SK-N-SH (cell line): ENCODE results near the gene ANKH.

ENCODE experiments used
- CTCF ChIP-seq: fragments of 200-600 bp; sonication (generic); IDR thresholded peaks from 2 replicates; pipeline ENCODE4 v1.6.1; 2017; ENCODE audit warnings: antibody characterized with exemption, mild to moderate bottlenecking, moderate library complexity
- EP300 ChIP-seq, 2 experiments: IDR thresholded peaks; 2 replicates each; pipeline versions ENCODE4 v1.4.0 to v1.6.1; 2012; ENCODE audit warnings: borderline replicate concordance in 1 of 2, low read depth in 1 of 2, low read length in 1 of 2
- EZH2phosphoT487 ChIP-seq: fragments of 200-600 bp; sonication (generic); IDR thresholded peaks from 2 replicates; pipeline ENCODE4 v1.6.1; 2017; ENCODE audit warnings: low read depth, mixed run types, mild to moderate bottlenecking, antibody characterized with exemption, moderate library complexity, borderline replicate concordance
- GABPA ChIP-seq: IDR thresholded peaks from 2 replicates; pipeline ENCODE4 v1.4.0; 2012; ENCODE audit warnings: low read depth, mild to moderate bottlenecking
- JUND ChIP-seq: IDR thresholded peaks from 2 replicates; pipeline ENCODE4 v1.4.0; 2012
- POLR2AphosphoS5 ChIP-seq: IDR thresholded peaks from 2 replicates; pipeline ENCODE4 v1.6.1; 2012; ENCODE audit warnings: low read depth, low read length
- RFX5 ChIP-seq: IDR thresholded peaks from 2 replicates; pipeline ENCODE4 v1.6.1; 2012; ENCODE audit warnings: mild to moderate bottlenecking, improper control_type of control experiment, low read length
- TCF12 ChIP-seq: IDR thresholded peaks from 2 replicates; pipeline ENCODE4 v1.4.0; 2012
- YY1 ChIP-seq: IDR thresholded peaks from 2 replicates; pipeline ENCODE4 v1.4.0; 2012; ENCODE audit warnings: low read depth, mild to moderate bottlenecking
- TF ChIP-seq, protein P1 (sequence below): fragments of 150-350 bp; IDR thresholded peaks from 2 replicates; pipeline ENCODE4 v1.6.1; 2017; ENCODE audit warnings: antibody characterized with exemption, low read length, low read depth, borderline replicate concordance
- TF ChIP-seq, protein P2 (sequence below): IDR thresholded peaks from 2 replicates; pipeline ENCODE4 v1.4.0; 2012; ENCODE audit warnings: low read depth

GRCh38 chr5:14729448-14730385 is 141.9 kb downstream of the ANKH start:
- TF ChIP-seq, protein P1, sequence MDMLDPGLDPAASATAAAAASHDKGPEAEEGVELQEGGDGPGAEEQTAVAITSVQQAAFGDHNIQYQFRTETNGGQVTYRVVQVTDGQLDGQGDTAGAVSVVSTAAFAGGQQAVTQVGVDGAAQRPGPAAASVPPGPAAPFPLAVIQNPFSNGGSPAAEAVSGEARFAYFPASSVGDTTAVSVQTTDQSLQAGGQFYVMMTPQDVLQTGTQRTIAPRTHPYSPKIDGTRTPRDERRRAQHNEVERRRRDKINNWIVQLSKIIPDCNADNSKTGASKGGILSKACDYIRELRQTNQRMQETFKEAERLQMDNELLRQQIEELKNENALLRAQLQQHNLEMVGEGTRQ, result no peak
- TF ChIP-seq YY1 (no peak), CTCF (no peak), TCF12 (no peak), JUND (no peak), GABPA (no peak), RFX5 (no peak), EP300 (IDR thresholded peaks at IDR 0.05; ENCODE audit: borderline replicate concordance in 1 of 2, low read depth in 1 of 2, low read length in 1 of 2) (no peak), POLR2AphosphoS5 (no peak), EZH2phosphoT487 (no peak)
- TF ChIP-seq, protein P2, sequence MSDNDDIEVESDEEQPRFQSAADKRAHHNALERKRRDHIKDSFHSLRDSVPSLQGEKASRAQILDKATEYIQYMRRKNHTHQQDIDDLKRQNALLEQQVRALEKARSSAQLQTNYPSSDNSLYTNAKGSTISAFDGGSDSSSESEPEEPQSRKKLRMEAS, result no peak
